Mesenchymal stem cell (in vitro differentiated cells and primary cell): ENCODE measurements around the gene CLDN6.

Experiments
- DNase-seq: peaks from one replicate; pipeline ENCODE4 v3.0.0-alpha.2; 2013
- H2AFZ ChIP-seq: one replicate; pipeline ENCODE4 v1.6.1; 2013; ENCODE audit warnings: low read depth, mild to moderate bottlenecking, control low read depth, inconsistent platforms, low read length, moderate library complexity
- H2AK5ac ChIP-seq: 2 replicates; pipeline ENCODE4 v1.6.1; 2013; ENCODE audit warnings: low read length, moderate library complexity, mild to moderate bottlenecking, inconsistent platforms; ENCODE audit not compliant: severe bottlenecking
- H2BK120ac ChIP-seq: one replicate; pipeline ENCODE4 v1.6.1; 2013; ENCODE audit warnings: low read depth, mild to moderate bottlenecking, inconsistent platforms, low read length, moderate library complexity
- H2BK12ac ChIP-seq, 2 experiments: one replicate each; pipeline ENCODE4 v1.6.1; 2013; ENCODE audit warnings: inconsistent platforms in 2 of 2, low read length in 2 of 2, mild to moderate bottlenecking in 2 of 2, moderate library complexity in 2 of 2, control low read depth in 1 of 2
- H2BK15ac ChIP-seq: one replicate; pipeline ENCODE4 v1.6.1; 2013; ENCODE audit warnings: mild to moderate bottlenecking, low read depth, inconsistent platforms; ENCODE audit not compliant: poor library complexity, severe bottlenecking
- H2BK5ac ChIP-seq: 2 replicates; pipeline ENCODE4 v1.6.1; 2013; ENCODE audit warnings: low read depth, mild to moderate bottlenecking, low read length, control low read depth, inconsistent platforms; ENCODE audit not compliant: poor library complexity, severe bottlenecking
- H3K14ac ChIP-seq, 2 experiments: one replicate each; pipeline ENCODE4 v1.6.1; 2013; ENCODE audit warnings: inconsistent platforms in 2 of 2, low read length in 2 of 2, control low read depth in 1 of 2, mild to moderate bottlenecking in 1 of 2, moderate library complexity in 1 of 2
- H3K18ac ChIP-seq, 2 experiments: one replicate each; pipeline ENCODE4 v1.6.1; 2013; ENCODE audit warnings: inconsistent platforms in 2 of 2, low read length in 2 of 2, control low read depth in 1 of 2, low read depth in 1 of 2, mild to moderate bottlenecking in 1 of 2
- H3K23ac ChIP-seq, 2 experiments: one replicate each; pipeline ENCODE4 v1.6.1; 2013; ENCODE audit warnings: inconsistent platforms in 2 of 2, low read length in 2 of 2, mild to moderate bottlenecking in 2 of 2, moderate library complexity in 2 of 2, control low read depth in 1 of 2
- H3K27ac ChIP-seq: 2 replicates; pipeline ENCODE4 v1.5.1; 2013; ENCODE audit warnings: mild to moderate bottlenecking, moderate library complexity, low read length, control low read depth, inconsistent platforms; ENCODE audit not compliant: poor library complexity, severe bottlenecking
- H3K27me3 ChIP-seq, 2 experiments: 2 replicates each; pipeline versions ENCODE4 v1.6.1 to v1.7.0; 2013; ENCODE audit warnings: low read length in 2 of 2, mild to moderate bottlenecking in 2 of 2, moderate library complexity in 2 of 2, control low read depth in 1 of 2, inconsistent platforms in 1 of 2; ENCODE audit not compliant: control insufficient read depth in 1 of 2, insufficient read depth in 1 of 2
- H3K36me3 ChIP-seq, 2 experiments: 2 replicates each; pipeline versions ENCODE4 v1.6.1 to v1.7.0; 2013; ENCODE audit warnings: low read length in 2 of 2, control low read depth in 1 of 2, inconsistent platforms in 1 of 2, low read depth in 1 of 2, mild to moderate bottlenecking in 1 of 2; ENCODE audit not compliant: insufficient read depth in 2 of 2, control insufficient read depth in 1 of 2
- H3K4ac ChIP-seq, 2 experiments: one replicate each; pipeline ENCODE4 v1.6.1; 2013; ENCODE audit warnings: inconsistent platforms in 2 of 2, low read length in 2 of 2, mild to moderate bottlenecking in 2 of 2, moderate library complexity in 2 of 2, control low read depth in 1 of 2, low read depth in 1 of 2
- H3K4me1 ChIP-seq: 2 replicates; pipeline ENCODE4 v1.6.1; 2013; ENCODE audit warnings: low read depth, low read length, control low read depth; ENCODE audit not compliant: control insufficient read depth, insufficient read depth
- H3K4me2 ChIP-seq: 2 replicates; pipeline ENCODE4 v1.6.1; 2013; ENCODE audit warnings: low read length, mild to moderate bottlenecking, inconsistent platforms; ENCODE audit not compliant: poor library complexity, severe bottlenecking
- H3K4me3 ChIP-seq, 2 experiments: 2 replicates each; pipeline versions ENCODE4 v1.5.1 to v1.7.0; 2013; ENCODE audit warnings: low read length in 2 of 2, mild to moderate bottlenecking in 2 of 2, control low read depth in 1 of 2, low read depth in 1 of 2; ENCODE audit not compliant: insufficient read depth in 1 of 2
- H3K79me1 ChIP-seq: replicated peaks from 2 replicates; pipeline ENCODE4 v1.6.1; 2013; ENCODE audit warnings: mild to moderate bottlenecking, control low read depth, low read length, inconsistent platforms; ENCODE audit not compliant: poor library complexity, severe bottlenecking
- H3K9ac ChIP-seq: 2 replicates; pipeline ENCODE4 v1.7.0; 2013; ENCODE audit warnings: mild to moderate bottlenecking, low read length, moderate library complexity
- H3K9me3 ChIP-seq: 2 replicates; pipeline ENCODE4 v1.7.0; 2013; ENCODE audit warnings: mild to moderate bottlenecking, low read length; ENCODE audit not compliant: control insufficient read depth
- H4K8ac ChIP-seq: one replicate; pipeline ENCODE4 v1.6.1; 2013; ENCODE audit warnings: inconsistent platforms, mild to moderate bottlenecking, low read length, moderate library complexity
- H4K91ac ChIP-seq: one replicate; pipeline ENCODE4 v1.6.1; 2013; ENCODE audit warnings: mild to moderate bottlenecking, low read length, inconsistent platforms
- WGBS: methylation state at CpG from one replicate; pipeline ENCODE4 v1.1.7; 2013; ENCODE audit warnings: mixed read lengths; 5-methylcytosine and 5-hydroxymethylcytosine counted together

The CLDN6 gene

DNA sequence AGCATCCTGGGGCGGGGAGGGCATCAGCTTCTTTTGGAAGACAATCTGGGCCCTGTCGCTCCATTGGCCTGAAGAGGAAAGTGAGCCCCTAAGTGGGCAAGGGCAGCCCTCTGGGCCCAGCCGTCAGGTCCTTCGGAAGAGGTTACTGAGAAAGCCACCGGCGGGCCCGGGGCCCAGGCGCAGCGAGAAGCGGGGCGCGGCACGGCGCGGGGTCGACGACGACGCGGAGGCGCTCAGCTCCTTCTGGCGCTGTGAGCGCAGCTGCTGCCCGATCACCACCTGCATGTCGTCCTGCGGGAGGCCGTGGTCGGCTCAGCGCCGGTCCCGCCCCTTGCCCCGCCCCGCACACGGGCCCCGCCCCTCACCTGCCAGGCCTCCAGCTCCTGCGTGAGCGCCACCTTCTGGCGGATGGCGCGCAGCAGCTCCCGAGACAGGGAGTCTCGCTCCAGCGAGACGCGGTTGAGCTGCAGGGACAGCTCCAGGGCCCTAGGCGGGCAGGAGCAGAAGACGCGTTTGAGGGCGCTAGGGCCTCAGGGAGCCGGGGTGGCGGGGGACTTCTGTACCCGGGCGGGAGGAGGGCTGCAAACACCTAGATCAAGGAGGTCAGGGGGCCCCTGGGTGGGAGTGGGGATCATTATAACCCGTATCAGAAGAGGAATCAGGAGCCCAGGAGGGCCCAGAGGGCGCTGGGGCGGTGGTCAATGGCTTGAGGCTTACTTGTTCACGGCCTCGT is 10.2 kb upstream of the CLDN6 start:
- 11% methylated on average over 58 of the region's 58 CpGs for WGBS
- DNase-seq = peak; percentile 69
- H3K14ac ChIP-seq = no peak overlapping the region

DNA sequence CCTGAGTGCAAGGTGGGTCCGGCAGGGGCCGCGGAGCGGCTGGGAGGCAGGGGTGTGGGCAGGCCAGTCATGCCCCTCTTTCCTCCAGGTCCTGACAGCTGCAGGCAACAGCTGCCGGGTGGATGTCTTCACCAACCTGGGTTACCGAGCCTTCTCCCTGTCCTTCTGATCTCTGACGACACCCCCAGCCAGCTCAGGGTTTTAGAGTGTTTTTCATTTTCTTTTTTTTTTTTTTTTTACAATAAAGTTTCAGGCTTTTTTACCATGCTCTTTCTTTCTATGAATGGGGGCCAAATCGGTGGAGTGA is 9.5 kb upstream of the CLDN6 start:
- WGBS = 91% methylated on average over 6 of the region's 8 CpGs

More for the DNA sequence above, 10.2 kb upstream of the CLDN6 start:
- H3K18ac ChIP-seq = peak overlapping the region in 1 of 2 experiments; percentile 14
- no peaks in the 10 kb centered on the region for H3K9me3 ChIP-seq
- H3K9ac ChIP-seq = no peak overlapping the region
- H3K27me3 ChIP-seq = peaks cover 10 to 36% of the 10 kb centered on the region in 2 experiments
- H2AK5ac ChIP-seq = no peak overlapping the region
- peaks cover 24 to 40% of the 10 kb centered on the region in 2 experiments for H3K36me3 ChIP-seq
- H3K79me1 ChIP-seq = peaks cover 4% of the 10 kb centered on the region
- H2AFZ ChIP-seq = no peak overlapping the region
- H4K91ac ChIP-seq = no peak overlapping the region
- H3K4me3 ChIP-seq = peak overlapping the region in 1 of 2 experiments; percentile 22
- no peak overlapping the region for H3K4ac ChIP-seq
- H3K4me1 ChIP-seq = peaks cover 18% of the 10 kb centered on the region
- no peak overlapping the region for H2BK12ac ChIP-seq
- no peak overlapping the region for H3K27ac ChIP-seq
- no peak overlapping the region for H2BK5ac ChIP-seq
- peak overlapping the region; percentile 57 for H3K4me2 ChIP-seq
- no peak overlapping the region for H3K23ac ChIP-seq
- H2BK120ac ChIP-seq = no peak overlapping the region
- no peak overlapping the region for H4K8ac ChIP-seq
- no peak overlapping the region for H2BK15ac ChIP-seq

DNA sequence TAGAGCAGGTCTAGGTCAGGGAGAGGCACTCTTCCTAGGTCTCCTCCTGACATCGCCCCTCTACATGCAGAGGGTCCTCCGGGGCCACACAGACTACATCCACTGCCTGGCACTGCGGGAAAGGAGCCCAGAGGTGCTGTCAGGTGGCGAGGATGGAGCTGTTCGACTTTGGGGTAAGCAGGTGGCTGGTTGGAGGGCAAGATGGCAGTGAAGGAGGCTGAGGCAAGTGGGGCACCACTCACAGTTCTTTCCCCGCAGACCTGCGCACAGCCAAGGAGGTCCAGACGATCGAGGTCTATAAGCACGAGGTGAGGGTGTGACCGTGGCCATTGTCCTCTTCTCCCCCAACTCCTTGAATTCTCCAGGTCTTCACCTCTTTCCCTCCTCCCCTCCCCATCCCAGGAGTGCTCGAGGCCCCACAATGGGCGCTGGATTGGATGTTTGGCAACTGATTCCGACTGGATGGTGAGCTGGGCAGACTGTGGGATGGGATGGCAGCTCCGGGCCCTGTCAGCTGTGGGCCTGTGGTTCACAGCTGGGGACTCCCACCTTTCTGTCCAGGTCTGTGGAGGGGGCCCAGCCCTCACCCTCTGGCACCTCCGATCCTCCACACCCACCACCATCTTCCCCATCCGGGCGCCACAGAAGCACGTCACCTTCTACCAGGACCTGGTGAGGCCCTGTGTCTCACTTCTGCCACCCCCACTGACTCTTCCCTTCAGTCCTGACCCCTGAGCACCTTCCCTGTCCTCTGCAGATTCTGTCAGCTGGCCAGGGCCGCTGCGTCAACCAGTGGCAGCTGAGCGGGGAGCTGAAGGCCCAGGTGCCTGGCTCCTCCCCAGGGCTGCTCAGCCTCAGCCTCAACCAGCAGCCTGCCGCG is 8.9 kb upstream of the CLDN6 start:
- peaks cover 4% of the 10 kb centered on the region for H3K79me1 ChIP-seq
- H3K18ac ChIP-seq = no peak overlapping the region
- WGBS = 95% methylated on average over 23 of the region's 24 CpGs
- H2BK15ac ChIP-seq = no peak overlapping the region
- H2AFZ ChIP-seq = no peak overlapping the region
- no peak overlapping the region for H3K27ac ChIP-seq
- H3K27me3 ChIP-seq = peaks cover 0 to 23% of the 10 kb centered on the region in 2 experiments
- DNase-seq = no peak
- H2AK5ac ChIP-seq = no peak overlapping the region
- H3K4me1 ChIP-seq = peaks cover 25% of the 10 kb centered on the region
- H2BK120ac ChIP-seq = no peak overlapping the region
- no peak overlapping the region for H2BK12ac ChIP-seq
- H3K36me3 ChIP-seq = peaks cover 24 to 50% of the 10 kb centered on the region in 2 experiments
- H4K91ac ChIP-seq = no peak overlapping the region
- no peak overlapping the region for H3K4ac ChIP-seq
- H4K8ac ChIP-seq = no peak overlapping the region
- H2BK5ac ChIP-seq = no peak overlapping the region
- H3K23ac ChIP-seq = no peak overlapping the region
- H3K9ac ChIP-seq = no peak overlapping the region
- H3K14ac ChIP-seq = no peak overlapping the region
- H3K9me3 ChIP-seq = no peaks in the 10 kb centered on the region
- H3K4me2 ChIP-seq = no peak overlapping the region
- H3K4me3 ChIP-seq = no peak overlapping the region

More for the DNA sequence above, 9.5 kb upstream of the CLDN6 start:
- Histone ChIP-seq H3K4me1 (peaks cover 25% of the 10 kb centered on the region), H3K79me1 (peaks cover 4% of the 10 kb centered on the region), H2BK12ac (no peak overlapping the region), H3K27me3 (peaks cover 2 to 29% of the 10 kb centered on the region in 2 experiments), H3K4me3 (no peak overlapping the region), H2BK120ac (no peak overlapping the region), H2BK15ac (no peak overlapping the region), H3K14ac (no peak overlapping the region), H2AFZ (no peak overlapping the region), H2AK5ac (no peak overlapping the region), H3K36me3 (peaks cover 24 to 47% of the 10 kb centered on the region in 2 experiments), H3K23ac (no peak overlapping the region), H4K8ac (no peak overlapping the region), H3K9me3 (no peaks in the 10 kb centered on the region), H3K27ac (no peak overlapping the region), H4K91ac (no peak overlapping the region), H3K18ac (no peak overlapping the region), H3K4me2 (no peak overlapping the region), H2BK5ac (no peak overlapping the region), H3K9ac (no peak overlapping the region), H3K4ac (no peak overlapping the region)
- no peak for DNase-seq

DNA sequence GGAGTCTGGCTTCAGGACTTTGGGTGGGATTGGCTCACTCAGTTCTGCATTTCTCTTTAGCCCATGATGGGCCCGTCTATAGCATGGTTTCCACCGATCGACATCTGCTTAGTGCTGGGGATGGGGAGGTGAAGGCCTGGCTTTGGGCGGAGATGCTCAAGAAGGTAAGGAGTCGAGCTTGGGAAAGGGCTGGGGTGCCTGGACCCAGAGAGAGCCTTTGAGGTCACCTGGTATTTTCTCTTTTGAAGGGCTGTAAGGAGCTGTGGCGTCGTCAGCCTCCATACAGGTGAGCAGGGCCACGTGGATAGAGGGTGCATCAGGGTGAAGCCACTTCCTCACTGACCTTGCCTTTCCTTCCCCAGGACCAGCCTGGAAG is 8.0 kb upstream of the CLDN6 start:
- H2BK12ac ChIP-seq = no peak overlapping the region
- H3K9ac ChIP-seq = no peak overlapping the region
- H2BK5ac ChIP-seq = no peak overlapping the region
- peaks cover 0 to 21% of the 10 kb centered on the region in 2 experiments for H3K27me3 ChIP-seq
- H3K4me1 ChIP-seq = peaks cover 25% of the 10 kb centered on the region
- peaks cover 4% of the 10 kb centered on the region for H3K79me1 ChIP-seq
- H4K8ac ChIP-seq = no peak overlapping the region
- 94% methylated on average over 8 of the region's 8 CpGs for WGBS
- peaks cover 24 to 58% of the 10 kb centered on the region in 2 experiments for H3K36me3 ChIP-seq
- no peak overlapping the region for H3K18ac ChIP-seq
- no peaks in the 10 kb centered on the region for H3K9me3 ChIP-seq
- no peak overlapping the region for H2AK5ac ChIP-seq
- no peak overlapping the region for H3K27ac ChIP-seq
- DNase-seq = no peak
- H2BK15ac ChIP-seq = no peak overlapping the region
- no peak overlapping the region for H3K4me2 ChIP-seq
- no peak overlapping the region for H3K4ac ChIP-seq
- H3K23ac ChIP-seq = no peak overlapping the region
- H3K4me3 ChIP-seq = no peak overlapping the region
- no peak overlapping the region for H3K14ac ChIP-seq
- H2BK120ac ChIP-seq = no peak overlapping the region
- no peak overlapping the region for H4K91ac ChIP-seq
- H2AFZ ChIP-seq = no peak overlapping the region
